NCI-H1694 treated with DMSO at 0.1 percent for 48 hours (cell line): ENCODE measurements around the gene KMT2D.
"Not testable (repeated sequence)": the region's sequence is repeated elsewhere in the genome, so short reads cannot be mapped to it uniquely, and the experiment has no call there.

Experiments
- DNase-seq: peaks from one replicate; lab custom pipeline; 2025; lab: John Stamatoyannopoulos, UW

The KMT2D gene

DNA sequence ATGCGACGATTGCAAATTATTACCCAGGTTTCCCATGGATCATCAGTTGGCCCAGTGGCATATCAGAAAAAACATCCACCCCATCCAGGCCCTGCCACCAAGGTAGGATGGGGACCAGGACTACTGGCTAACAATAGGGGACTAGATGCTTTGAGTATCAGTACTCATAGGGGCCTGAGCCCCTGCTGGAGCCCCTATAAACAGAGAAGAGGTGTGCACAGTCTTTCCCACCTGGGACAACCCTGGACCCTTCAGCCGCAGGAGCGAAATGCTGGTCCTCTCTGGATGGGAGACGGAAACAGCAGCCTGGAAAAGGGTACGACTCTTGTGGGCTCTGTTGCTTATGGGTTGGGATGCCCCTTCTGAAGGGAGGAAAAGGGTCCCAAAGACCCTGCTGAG lies 28.3 kb upstream of the KMT2D start:
- DNase-seq, result no peak

DNA sequence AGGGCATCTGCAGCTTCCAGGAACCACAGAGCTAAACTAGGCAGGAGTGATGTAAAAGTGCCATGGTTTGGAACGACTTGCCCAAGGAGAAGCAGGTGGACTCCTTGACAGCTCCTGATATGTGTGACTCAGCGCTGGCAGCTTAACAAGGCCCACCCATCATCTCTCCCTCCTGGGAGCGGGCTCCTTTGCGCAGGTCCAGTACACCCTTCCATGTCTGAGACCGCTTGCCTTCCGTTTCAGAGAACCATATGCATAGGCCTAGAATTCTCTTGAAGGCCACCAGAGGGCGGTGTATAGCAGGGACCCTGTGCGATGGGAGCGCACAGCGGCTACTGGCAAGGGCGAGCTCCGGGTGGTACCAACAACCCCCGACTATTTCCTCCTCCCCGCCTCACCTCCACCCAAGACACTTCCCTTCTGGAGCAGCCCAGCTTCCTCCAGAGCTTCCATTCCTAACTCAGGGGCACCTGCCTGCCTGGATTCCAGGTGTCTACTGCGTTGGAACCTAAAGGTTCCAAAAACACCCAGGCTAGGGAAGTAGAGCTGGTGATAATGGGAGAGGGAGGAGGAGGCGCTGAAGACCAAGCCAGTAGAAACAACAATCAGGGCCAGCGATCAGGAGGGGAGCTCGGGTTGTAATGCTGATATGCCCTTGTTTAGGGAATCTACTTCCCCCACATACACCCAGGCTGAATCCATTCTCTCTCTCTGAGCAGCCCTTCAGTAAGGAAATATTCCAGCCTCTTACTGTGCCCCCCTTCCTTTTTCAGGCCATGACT lies 27.7 kb upstream of the KMT2D start:
- peak; percentile 85 for DNase-seq

DNA sequence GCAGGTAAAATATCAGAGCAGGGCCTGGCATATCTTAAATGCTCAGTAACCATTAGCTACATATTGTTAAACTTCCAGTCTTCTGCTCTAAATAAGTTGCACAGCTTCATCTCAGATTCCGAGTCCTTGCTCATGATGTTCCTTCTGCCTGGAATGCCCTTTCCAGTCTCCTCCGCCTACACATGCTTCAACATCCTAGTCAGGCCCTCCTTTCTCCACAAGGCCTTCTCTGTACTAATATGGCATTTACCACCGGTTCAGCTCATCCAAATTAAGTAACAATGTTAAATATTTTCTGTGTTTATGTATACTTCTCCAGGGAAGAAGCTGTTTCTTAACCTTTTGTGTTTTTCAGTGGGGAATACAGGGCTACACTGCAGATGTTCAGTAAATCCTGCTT lies 25.5 kb upstream of the KMT2D start:
- DNase-seq, result no peak

DNA sequence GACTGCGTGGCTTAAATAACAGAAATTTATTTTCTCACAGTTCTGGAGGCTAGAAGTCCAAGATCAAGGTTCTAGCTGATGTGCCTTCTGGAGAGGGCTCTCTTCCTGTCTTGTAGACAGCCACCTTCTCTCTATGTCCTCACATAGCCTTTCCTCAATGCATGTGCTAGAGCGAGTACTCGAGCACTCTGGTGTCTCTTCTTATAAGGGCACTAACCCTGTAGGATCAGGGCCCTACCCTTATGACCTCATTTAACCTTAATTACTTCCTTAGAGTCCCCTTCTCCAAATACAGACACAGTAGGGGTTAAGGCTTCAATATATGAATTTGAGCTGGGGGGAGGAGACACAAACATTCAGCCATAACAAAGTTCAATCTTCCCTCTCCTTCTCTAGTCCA lies 23.8 kb upstream of the KMT2D start:
- no peak for DNase-seq

DNA sequence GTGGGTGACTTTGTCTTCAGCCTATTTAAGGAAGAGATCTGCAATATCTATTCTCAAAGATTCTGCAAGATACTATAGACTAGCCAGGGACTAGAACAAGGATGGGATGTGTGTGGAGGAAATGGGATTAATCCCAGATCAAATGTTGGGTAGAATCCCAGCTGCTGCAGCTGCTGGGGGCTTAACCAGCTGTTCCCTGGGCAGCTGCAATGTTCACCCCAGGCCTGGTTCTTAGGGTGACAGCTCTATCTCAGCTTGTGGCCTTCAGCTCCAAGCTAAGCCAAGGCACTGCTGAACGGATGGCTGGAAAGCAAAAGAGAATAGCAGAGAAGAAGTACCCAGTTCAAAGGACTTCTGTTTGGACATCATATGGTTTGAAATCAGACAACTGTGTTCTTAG lies 19.2 kb upstream of the KMT2D start:
- no peak for DNase-seq

DNA sequence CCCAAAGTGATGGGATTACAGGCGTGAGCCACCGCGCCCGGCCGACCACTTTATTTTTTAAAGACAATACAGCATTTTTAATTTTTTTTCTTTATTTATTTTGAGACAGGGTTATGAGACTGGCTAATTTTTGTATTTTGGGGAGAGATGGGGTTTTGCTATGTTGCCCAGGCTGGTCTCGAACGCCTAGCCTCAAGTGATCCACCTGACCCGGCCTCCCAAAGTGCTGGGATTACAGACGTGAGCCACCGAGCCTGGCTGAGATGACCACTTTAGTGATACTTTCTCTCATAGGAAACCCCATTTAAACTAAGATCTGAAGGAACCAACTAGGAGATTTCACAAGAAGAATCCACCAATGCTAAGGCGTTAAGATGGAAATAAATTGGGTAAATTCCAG lies 10.4 kb upstream of the KMT2D start:
- DNase-seq, result no peak

DNA sequence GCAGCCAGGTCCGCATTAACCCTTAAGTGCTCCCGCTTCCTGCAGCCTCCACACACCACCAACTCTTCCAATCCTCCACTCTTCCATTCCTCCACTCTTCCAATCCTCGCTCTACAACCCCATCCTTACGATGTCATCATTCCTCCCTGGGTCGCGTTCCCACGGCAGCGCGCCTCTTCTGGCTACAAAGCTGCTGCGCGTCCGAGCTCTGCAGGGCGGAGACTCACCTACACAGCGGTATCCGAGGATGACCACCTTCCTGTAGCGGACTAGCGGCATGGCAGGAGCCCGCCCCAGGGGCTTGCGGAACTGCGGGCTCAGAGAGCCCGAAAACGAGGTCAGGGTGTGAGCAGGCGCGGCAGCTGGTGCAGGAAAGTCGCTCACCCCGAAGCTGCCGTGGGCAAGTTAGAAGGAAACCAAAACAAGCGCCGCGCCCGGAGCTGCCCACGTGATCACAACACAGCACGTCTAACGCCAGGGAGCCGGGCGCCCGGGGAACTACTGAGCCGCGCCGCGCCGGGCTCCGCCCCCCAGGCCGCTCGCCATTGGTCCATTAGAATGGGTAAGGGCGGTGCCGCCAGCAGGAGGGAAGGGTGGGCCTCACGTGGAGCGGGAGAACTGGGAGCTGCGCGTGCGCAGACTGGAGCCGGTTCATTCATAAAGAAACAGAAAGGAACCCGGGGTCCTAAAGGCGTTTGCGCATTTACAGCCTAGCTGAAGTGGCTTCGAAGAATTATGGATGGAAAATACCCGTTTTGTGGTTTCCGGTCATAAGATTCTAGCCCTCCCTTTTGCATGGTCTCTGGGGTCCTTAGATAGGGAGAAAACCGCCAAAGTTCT lies 9.1 kb upstream of the KMT2D start, which contains the start of gene RHEBL1:
Gene RHEBL1 (minus strand): TSS at position 473 of the 840 bp plus-strand sequence. CDS start 194 bp downstream, at position 279.
- peak; percentile 86 for DNase-seq

DNA sequence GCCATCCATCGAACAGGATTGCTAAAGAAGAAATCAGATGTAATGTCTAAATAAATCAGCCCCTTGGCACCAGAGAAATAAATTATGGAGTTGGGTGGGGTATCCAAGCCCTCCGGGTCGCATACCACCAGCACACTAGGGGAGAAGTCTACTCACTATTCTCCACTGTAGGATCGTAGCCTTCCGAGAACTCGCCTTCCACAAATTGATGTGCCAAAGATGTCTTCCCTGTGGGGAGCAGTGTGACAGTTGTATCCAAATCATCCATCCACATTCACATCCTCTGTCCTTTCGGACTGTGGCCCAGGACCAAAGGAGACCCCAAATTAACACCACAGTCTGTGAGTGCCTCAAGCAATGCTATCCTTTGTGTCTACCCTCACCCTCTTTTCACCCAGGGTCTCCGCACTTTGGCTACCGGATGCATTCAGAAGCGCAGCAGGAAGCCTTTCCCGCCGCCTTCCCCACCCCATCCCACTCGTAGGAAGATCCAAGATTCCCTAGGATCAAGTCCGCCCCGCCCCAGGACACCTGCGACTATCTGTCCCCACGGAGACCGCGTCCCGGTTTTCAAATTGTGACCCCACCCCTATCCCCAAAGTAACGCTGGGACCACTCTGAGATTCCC lies 8.4 kb upstream of the KMT2D start:
- DNase-seq, result no peak

DNA sequence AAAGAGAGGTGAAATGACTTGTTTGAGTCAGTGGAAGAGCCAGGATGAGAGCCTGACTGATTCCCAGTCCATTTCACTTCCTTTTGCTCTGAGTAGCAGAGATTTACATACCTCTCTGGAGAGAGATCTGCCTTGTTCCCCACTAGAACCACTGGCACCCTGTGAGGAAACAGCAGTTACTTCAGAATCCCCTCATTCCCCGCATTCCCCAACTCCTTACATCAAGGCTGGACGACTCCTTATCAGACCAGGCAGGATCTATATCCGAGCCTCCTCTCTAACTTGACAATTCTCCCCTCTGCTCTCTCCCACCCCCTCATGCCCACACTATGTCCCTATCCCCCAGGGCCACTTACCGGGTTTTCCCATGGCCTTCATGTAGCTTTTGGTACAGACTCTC lies 5.5 kb upstream of the KMT2D start:
- DNase-seq, result no peak

DNA sequence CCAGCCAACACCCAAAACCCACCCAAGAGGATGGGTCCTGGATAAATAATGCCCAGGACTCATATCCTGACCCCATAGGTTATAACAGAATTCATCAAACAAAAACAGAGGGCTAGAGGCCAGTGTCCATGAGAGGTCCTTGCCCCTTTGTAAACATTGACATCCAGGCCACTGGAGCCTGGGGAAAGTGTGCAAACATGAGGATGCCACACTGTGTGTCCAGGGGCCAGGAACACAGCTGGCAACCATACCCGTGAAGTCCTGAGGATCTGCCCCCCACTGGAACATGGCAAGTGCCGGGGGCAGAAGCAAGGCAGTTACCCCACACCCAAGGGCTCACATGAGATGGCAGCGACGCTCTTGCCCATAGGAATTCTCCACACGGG lies 4.2 kb upstream of the KMT2D start:
- DNase-seq, result no peak

DNA sequence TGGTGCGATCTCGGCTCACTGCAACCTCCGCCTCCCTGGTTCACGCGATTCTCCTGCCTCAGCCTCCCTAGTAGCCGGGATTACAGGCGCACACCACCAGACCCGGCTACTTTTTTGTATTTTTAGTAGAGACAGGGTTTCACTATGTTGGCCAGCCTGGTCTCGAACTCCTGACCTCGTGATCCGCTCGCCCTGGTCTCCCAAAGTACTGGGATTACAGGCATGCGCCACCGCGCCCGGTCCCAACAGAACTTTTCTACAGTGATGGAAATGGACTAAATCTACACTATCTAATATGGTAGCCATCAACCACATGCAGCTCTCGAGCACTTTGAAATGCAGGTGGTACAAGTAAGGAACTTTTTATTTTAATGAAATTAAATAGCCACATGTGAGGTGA lies 1.3 kb upstream of the KMT2D start:
- DNase-seq, result not testable (repeated sequence)

DNA sequence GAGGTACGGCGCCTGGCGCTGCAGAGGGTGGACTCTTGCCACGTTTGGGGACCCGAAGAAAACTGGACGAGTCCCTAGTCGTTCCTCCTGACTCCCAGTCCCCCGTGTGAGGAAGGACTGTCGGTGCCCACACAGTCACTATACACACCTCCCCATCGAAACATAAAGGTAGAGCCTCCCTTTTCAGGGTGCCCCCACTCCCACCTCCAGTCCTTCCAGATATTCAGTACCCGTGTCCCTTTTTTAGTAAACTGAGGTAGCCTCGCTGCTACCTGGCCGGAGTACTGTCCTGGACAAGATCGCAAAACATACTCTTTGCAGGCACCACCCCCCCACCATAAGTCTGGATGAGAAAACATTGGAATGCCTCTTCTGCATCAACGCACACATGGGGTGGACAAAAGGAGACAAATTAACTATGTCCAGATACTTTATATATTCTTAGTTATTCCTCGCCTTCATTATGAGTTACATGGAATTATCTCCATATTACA lies 610 bp upstream of the KMT2D start:
- no peak for DNase-seq

DNA sequence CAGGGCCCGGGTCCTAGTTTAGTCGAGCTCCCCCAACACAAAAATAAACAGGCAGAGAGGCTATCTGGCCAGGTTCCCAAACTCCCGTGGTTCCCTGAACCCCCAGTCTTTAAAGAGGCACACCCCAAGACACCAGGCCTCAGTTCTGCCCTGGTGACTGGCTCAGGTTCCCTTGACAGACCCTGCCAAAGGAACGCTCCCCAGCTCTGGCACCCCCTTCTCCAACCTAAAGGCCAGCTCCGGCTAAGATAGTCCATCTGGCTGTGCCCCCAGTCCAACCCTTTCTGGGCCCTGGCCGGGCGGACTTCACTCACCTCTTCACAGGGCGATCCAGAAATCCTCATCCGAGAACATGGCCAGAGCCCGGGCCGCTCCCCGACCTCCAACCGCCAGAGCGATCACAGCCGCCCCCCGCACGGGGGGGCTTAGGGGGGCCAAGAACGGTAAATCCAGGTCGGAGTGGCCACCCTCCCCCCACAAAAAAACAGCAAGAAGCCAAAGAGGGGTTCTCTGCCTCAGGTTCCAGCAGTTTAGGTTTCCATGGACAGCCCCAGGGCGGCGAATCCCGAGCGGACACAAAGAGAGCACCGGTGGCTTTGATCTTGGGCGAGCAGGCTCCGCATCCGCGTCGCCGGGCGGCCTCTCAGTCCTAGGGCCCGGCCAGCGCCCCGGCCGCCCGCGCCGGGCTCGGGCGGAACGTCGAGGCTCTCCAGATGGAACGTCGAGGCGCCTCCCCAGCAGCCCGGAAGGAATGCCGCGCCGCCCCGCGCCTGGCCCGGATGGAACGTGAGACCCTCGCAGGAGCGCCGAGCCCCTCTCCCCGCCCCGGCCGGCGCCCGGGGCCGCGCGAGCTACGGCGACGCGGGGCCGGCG lies 1.1 kb downstream of the KMT2D start:
- no peak for DNase-seq

DNA sequence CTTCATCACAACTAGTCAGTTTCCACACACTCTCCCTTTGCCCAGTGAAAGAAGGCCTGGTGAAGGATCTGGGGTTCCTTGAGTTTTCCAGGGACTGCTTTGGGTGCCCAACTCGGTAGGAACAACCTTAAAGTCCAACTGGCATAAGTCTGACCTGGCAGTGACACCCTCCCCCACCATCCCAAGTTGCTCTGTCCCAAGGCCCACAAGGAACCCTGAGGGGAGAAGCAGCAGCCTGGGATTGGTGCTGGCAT lies 1.6 kb downstream of the KMT2D start:
- no peak for DNase-seq

DNA sequence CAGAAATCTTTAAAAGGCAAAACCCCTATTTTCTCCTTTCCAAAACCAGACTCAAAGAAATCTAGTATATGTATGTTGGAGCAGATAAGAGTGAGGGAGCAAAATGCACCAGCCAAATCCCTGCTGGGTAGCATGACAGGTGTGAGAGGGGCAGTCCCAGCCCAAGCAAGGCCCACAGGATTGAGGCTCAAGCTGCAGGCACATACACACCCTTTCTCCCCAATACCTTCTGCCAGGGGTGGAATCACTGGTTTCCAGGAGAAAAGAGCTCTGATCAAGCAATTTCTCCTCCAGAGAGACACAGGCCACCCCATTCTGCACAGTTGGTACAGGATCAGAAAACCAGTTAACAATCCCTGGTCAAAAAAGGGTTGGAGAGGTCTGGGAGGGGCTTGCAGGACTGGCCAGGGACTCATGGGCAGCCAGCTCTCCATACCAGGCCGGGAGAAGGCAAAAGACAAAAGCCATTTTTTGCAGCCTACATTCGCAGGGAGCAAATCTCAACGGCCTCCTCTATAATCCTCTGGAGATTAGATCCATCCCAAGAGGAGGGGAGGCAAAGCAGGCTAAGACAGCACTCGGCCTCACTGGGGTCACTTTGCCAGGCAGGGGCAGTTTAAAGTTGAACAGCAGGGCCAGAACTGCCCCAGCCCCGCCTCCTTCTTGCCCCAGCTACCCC lies 2.1 kb downstream of the KMT2D start:
- no peak for DNase-seq

DNA sequence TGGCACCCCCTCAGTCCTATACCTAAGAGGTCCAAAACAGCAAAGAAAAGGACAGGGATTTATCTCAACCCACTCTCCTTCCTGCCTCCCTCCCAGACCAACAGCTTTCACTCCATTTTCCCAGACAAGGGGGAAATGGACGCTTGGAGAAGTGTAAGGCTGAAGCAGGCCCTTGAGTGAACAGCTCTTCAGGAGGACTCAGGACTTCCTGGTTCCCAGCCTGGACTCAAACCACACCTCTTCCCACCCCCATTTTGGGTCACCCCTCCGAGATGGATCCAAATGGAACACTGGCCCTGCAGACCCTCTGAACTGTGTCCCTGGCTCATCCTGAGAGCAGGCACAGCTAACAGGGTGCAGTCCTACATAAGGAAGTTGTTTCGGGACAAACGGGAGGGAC lies 2.7 kb downstream of the KMT2D start:
- DNase-seq, result no peak

DNA sequence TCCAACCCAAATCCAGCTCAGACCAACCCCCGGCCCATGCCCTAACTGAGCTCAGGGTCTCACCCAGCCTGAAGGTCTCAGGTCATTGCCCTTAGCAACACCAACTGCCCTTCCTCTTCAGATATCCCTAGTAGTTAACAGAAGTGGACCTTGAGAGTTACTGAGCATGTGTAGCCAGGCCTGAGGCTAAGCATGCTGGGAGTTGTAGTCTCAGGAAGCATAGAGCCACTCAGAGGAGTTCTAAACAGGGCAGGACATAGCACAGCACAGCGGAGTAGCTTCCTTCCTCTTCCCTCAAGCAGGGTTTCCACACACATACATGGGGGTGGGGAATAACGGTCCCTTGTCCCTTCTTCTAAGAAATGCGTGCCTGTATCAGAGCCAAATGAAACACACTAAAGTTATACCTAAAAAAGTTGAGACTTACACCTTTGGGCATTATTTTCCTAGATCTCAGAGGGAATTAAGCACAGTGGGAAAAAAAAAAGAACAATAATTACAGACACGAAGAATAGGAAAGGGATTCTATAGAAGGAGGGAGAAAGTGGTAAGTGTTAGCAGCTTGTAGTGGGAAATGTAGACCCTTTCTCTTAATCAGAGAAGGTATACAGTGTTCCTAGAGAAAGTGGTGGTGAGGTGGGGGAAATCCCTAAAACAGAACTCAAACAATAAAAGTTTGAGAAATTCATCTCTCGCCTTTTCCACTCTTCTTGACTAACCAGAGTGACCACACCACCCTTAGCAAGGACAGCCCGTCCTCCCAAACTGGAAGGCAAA lies 4.4 kb downstream of the KMT2D start:
- DNase-seq, result peak; percentile 19

DNA sequence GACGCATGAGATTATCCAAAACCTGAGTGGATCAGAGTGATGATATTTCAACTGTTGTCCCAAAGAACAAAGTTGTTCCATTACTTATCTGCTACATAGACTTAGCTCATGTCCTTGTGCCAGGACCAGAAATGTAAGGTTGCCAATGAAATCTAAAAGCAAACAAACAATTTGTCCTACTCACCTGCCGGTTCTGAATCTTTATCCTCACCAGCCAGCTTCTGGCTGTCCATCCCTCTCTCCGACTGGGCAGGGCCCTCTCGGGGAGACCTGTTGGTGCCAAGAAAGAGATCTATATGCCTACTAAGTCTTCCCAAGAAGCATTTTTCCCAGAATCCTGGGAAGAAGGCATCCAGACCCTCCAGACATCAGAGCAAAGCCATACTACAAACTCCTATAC lies 5.5 kb downstream of the KMT2D start:
- DNase-seq, result no peak

DNA sequence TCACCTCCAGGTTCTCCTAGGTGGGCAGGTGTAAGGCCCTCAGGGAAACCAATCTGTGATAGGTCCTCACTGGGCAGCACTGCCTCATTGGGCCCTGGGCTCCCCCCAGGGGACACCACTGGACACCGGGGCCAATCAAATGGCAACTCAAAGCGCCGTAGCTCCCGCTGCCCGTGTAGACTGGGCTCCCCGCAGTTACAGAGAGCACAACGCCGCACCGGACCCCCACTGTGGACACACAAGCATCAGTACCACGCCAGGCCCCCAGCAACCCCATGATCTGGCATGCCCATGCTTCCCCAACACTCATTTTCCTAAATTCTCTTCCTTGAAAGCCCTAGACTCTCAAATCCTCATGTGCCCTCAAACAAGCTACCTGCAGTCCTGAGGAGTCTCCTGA lies 6.1 kb downstream of the KMT2D start:
- no peak for DNase-seq

DNA sequence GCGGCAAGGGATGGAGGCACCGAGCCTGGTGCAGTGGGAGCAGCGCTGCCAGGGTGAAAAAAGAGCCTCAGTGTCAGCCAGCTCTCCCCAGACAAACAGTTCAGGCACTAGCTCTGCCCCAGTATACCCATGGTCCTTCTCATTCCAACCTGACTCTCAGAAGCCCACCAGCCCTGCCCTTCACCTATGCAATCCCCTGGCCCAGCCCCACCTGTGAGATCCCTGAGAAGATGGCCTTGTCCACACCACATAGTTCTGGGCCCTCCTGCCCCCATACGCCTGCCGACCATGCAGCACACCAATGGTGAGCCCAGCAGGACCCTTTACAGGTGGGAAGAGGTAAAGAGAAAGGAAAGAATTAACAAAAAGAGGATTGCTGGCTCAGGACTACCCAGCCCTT lies 6.5 kb downstream of the KMT2D start:
- DNase-seq, result no peak
